Measurements from ENCODE around the gene CASTOR1.

The CASTOR1 gene

GRCh38 chr22:30282616-30283046 lies 6.7 kb downstream of the CASTOR1 start:
- no peak overlapping the region for H3K4me2 ChIP-seq (ENCODE audit: low read depth, low read length, poor library complexity, severe bottlenecking)
- TF ChIP-seq CTCF (IDR thresholded peaks at IDR 0.05; ENCODE audit: insufficient read depth, low read length, poor library complexity, severe bottlenecking) (no peak), EZH2phosphoT487 (conservative IDR thresholded peaks at IDR 0.05; ENCODE audit: low read length) (no peak)
- H3F3A ChIP-seq (ENCODE audit: insufficient read depth), result no peaks in the 10 kb centered on the region

GRCh38 chr22:30280505-30280904 lies 8.8 kb downstream of the CASTOR1 start:
- no peaks in the 10 kb centered on the region for H4K20me1 ChIP-seq (ENCODE audit: low read depth, low read length)
- H3K36me3 ChIP-seq (ENCODE audit: low read length), result no peaks in the 10 kb centered on the region

More at GRCh38 chr22:30282616-30283046, 6.7 kb downstream of the CASTOR1 start:
- Histone ChIP-seq H3K9ac (ENCODE audit: low read length) (no peak overlapping the region), H3K9me2 (replicated peaks; ENCODE audit: insufficient read depth, low read length) (no peaks in the 10 kb centered on the region), H3K36me3 (ENCODE audit: low read length) (no peaks in the 10 kb centered on the region), H3K27me3 (ENCODE audit: low read length) (no peaks in the 10 kb centered on the region), H2AFZ (ENCODE audit: low read depth, low read length, severe bottlenecking) (no peak overlapping the region), H3K27ac (ENCODE audit: low read depth, low read length) (no peak overlapping the region), H3K4me3 (ENCODE audit: insufficient read depth, low read length, poor library complexity, severe bottlenecking) (no peak overlapping the region), H3K79me2 (ENCODE audit: insufficient read depth, low read length) (no peaks in the 10 kb centered on the region), H3K9me3 (ENCODE audit: insufficient read depth, low read length) (no peaks in the 10 kb centered on the region), H4K20me1 (ENCODE audit: low read depth, low read length) (no peaks in the 10 kb centered on the region)

GRCh38 chr22:30279932-30280331 lies 9.4 kb downstream of the CASTOR1 start:
- no peak overlapping the region for H3K4me2 ChIP-seq (ENCODE audit: low read depth, low read length, poor library complexity, severe bottlenecking)
- H3K4me3 ChIP-seq (ENCODE audit: insufficient read depth, low read length, poor library complexity, severe bottlenecking), result no peak overlapping the region
- H4K20me1 ChIP-seq (ENCODE audit: low read depth, low read length), result no peaks in the 10 kb centered on the region
- TF ChIP-seq CTCF (IDR thresholded peaks at IDR 0.05; ENCODE audit: insufficient read depth, low read length, poor library complexity, severe bottlenecking) (no peak), EZH2phosphoT487 (conservative IDR thresholded peaks at IDR 0.05; ENCODE audit: low read length) (no peak)
- H3K9ac ChIP-seq (ENCODE audit: low read length), result no peak overlapping the region
- no peaks in the 10 kb centered on the region for H3K36me3 ChIP-seq (ENCODE audit: low read length)
- no peaks in the 10 kb centered on the region for H3K9me2 ChIP-seq (replicated peaks; ENCODE audit: insufficient read depth, low read length)
- no peak overlapping the region for H3K27ac ChIP-seq (ENCODE audit: low read depth, low read length)
- H3K79me2 ChIP-seq (ENCODE audit: insufficient read depth, low read length), result no peaks in the 10 kb centered on the region
- no peaks in the 10 kb centered on the region for H3K27me3 ChIP-seq (ENCODE audit: low read length)
- H3F3A ChIP-seq (ENCODE audit: insufficient read depth), result no peaks in the 10 kb centered on the region
- H2AFZ ChIP-seq (ENCODE audit: low read depth, low read length, severe bottlenecking), result no peak overlapping the region
- no peaks in the 10 kb centered on the region for H3K9me3 ChIP-seq (ENCODE audit: insufficient read depth, low read length)

More at GRCh38 chr22:30280505-30280904, 8.8 kb downstream of the CASTOR1 start:
- no peak for TF ChIP-seq CTCF (IDR thresholded peaks at IDR 0.05; ENCODE audit: insufficient read depth, low read length, poor library complexity, severe bottlenecking)
- TF ChIP-seq EZH2phosphoT487 (conservative IDR thresholded peaks at IDR 0.05; ENCODE audit: low read length), result no peak
- H3K4me3 ChIP-seq (ENCODE audit: insufficient read depth, low read length, poor library complexity, severe bottlenecking), result no peak overlapping the region
- no peaks in the 10 kb centered on the region for H3K9me3 ChIP-seq (ENCODE audit: insufficient read depth, low read length)
- no peak overlapping the region for H3K9ac ChIP-seq (ENCODE audit: low read length)
- H3F3A ChIP-seq (ENCODE audit: insufficient read depth), result no peaks in the 10 kb centered on the region
- H3K27me3 ChIP-seq (ENCODE audit: low read length), result no peaks in the 10 kb centered on the region
- H3K9me2 ChIP-seq (replicated peaks; ENCODE audit: insufficient read depth, low read length), result no peaks in the 10 kb centered on the region
- no peak overlapping the region for H2AFZ ChIP-seq (ENCODE audit: low read depth, low read length, severe bottlenecking)
- no peaks in the 10 kb centered on the region for H3K79me2 ChIP-seq (ENCODE audit: insufficient read depth, low read length)
- no peak overlapping the region for H3K27ac ChIP-seq (ENCODE audit: low read depth, low read length)
- no peak overlapping the region for H3K4me2 ChIP-seq (ENCODE audit: low read depth, low read length, poor library complexity, severe bottlenecking)

Data from SU-DHL-6 (cell line).